Measurements from ENCODE around the gene VPS50.

The VPS50 gene

GRCh38 chr7:93231799-93232672, at the start of gene VPS50:
VPS50 (plus strand) TSS chr7:93232366; CDS start chr7:93232468, 102 bp downstream.
- peak; percentile 97 for DNase-seq

- DNase-seq = no peak
Observed at GRCh38 chr7:93185303-93186027, 46.7 kb upstream of the VPS50 start.

DNA sequence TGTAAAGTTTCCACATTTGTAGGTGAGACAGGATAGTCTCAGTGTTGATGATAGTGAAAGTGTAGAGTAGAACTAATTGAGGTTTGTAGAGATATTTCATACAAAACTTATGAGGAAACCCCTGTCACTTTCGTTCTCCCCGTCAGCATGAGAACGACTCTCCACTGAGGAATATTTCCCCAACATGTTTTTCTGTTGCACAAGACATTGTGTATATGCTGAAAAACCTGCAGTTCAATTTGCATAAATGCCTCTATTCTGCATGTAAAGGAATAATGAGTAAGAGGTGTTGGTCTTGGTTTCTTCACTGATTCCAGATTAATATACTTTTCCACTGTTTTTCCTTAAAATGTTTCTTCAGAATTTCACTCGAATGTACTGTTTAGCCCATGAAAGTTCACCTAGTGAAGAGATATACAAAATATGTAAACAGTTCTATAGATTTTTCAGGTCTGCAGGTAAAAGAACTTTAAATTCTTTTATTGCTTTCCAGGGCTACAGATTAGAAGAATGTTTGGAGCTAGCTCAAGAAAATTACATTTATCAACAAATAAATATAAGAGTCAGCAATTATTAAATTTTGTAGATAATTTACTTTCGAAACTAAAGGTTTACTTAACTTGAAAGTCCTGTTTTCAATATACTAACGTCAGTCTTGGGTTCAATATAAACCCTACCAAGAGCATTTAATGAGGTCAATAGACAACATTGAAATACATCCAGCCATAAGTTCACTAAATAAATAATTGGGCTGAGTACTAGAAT, 43.1 kb upstream of the VPS50 start:
- DNase-seq = no peak

DNA sequence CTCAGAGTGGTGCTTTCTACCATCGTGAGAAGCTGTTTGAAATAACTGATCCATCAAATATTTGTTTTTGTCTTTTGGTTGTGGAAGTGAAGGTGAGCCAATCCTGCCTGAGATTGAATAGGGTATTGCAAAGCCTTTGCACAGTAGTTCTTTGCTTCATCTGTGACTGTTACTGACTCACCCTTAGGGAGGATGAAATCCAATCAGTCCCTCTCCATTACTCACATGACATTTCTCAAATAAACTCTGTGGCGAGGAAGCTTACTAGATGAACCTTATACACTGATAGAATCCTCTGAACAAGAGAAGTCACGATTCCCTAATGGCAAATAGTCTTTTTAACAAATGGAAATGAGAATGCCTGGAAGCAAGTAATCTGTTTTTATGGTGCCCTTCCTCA, 37.8 kb upstream of the VPS50 start:
- no peak for DNase-seq

- DNase-seq = no peak
Observed at GRCh38 chr7:93196336-93196735, 35.8 kb upstream of the VPS50 start.

GRCh38 chr7:93198472-93198871, 33.7 kb upstream of the VPS50 start:
- no peak for DNase-seq

DNA sequence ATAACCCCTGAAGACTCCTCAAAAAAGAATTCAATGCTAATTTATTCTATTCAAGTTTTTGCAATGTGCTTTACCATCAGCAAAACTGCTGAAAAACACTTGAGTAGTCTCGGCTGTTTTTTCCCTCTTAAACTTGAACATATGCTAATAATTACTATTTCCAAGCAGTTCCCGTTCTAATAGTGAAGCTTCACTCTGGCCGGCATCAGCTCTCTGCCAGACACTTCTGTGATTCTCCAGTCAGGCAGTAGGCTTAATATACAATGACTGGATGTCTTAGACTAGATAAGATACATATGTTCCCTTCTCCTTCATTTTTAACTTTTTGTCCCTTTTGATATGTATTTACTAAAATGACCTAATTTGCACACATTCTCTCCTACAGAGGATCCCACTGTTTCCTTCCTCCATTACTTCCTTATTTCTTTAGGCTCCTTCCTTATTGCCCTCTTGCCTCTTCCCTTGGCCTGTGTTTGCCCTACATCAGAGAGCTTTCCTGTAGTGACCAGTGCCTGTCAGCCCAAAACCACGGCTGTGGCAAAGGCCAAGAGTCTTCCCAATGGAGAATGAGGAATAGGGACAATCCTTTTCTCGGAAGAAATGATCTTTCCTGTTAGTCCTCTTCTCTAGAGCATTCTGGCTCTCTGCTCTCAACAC, 29.4 kb upstream of the VPS50 start:
- DNase-seq = no peak

DNA sequence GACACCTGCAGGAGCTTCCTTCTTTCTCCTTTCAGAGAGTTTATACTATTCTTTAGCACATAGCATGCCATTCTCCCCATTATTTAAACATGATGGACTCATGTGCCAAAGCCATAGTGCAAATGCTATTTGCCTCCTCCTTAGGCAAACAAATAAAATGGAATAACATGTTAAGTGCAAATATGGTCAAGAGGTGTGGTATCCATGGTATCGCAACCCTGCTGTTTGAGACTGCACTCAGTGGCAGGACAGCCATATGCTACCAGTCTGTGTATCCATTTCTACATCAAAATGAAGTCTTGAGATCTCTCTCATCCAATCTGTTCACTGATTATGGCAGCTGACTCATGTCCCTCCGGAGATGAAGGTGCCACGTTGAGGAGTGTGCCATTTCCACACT, 28.7 kb upstream of the VPS50 start:
- peak; percentile 49 for DNase-seq

DNA sequence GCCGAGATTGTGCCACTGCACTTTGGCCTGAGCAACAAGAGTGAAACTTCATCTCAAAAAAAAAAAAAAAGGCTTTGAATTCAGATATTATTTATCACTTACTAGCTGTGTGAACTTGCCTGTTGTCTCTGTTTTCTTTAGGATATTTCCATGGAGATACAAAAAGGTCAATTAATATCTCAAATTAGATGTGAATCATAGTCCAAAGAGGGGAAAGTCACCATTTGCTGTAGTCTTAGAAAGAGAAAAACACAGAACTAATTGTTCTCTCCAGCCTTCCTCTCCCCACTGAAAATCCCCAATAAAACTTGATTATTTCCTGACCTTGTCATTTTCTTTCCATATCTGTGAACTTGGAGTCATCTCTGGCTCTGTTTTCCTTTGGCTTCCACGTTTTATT, 27.1 kb upstream of the VPS50 start:
- DNase-seq = no peak

DNA sequence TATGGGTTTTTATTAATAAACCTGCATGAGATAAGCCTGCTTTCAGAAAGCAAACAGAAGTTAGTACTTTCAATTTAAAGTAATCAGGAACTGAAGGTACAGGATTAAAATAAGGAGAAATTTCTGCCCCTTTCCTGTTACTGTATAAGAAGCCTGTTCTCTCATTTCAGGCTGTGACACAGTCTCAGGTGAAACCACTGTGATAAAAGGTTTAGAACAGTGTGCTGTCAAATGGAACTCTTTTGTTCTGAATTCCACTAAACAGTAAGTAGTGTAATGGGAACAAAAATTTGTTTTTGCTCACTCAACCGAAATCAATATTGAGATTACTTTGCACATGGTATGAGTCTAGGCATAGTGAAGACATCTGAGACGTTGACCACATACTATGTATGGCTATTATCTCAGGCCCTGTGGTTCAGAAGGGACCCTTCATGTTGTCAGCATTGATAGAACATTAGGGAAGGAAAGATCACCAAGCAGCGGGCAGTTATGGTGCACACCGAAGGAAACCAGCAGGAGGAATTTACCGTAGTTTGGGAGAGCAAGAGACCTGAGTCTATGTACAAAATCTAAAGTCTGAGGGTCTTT, 20.8 kb upstream of the VPS50 start:
- no peak for DNase-seq

- no peak for DNase-seq
Observed at GRCh38 chr7:93212881-93213280, 19.3 kb upstream of the VPS50 start.

- DNase-seq = no peak
Observed at GRCh38 chr7:93218997-93219827, 13.0 kb upstream of the VPS50 start.

DNA sequence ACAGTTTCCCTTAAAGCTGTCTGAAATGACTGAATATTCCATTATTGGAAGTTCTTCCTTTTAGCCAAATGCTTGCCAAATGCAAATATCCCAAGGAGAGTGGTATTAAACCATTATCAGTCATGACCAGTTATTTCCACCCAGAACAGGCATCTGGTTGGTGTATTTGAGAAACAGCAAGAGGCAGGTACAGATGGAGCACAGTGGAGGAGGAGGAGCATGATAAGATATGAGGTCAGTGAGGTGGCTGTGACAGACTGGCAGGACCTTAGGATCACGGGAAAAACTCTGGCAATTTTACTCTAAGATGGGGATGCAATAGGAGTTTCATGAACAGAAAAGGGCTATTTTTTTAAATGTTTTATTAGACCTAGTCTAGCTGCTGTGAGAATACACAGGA, 12.3 kb upstream of the VPS50 start:
- DNase-seq = no peak

DNA sequence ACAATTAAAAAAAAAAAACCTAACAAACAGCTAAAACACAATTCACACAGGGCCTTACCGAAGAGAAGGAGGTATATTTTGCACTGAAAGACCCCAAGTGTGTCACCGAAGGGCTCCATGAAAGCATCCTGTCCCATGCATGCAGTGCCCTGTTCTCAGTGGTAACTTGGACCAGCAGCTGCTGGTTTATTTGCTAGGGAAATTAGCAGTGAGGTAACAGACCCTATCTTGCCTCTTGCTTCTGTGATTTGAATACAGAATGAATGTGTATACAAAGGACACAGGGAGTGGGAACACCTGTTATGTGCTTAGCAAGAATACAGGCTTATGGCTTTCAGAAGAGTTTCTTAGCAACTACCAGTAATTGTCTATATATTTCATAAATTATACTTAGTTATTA, 5.9 kb upstream of the VPS50 start, which contains the start of gene HEPACAM2:
Gene HEPACAM2, minus strand, starts transcription at position 160 of the 400 bp plus-strand sequence.
- peak; percentile 55 for DNase-seq

DNA sequence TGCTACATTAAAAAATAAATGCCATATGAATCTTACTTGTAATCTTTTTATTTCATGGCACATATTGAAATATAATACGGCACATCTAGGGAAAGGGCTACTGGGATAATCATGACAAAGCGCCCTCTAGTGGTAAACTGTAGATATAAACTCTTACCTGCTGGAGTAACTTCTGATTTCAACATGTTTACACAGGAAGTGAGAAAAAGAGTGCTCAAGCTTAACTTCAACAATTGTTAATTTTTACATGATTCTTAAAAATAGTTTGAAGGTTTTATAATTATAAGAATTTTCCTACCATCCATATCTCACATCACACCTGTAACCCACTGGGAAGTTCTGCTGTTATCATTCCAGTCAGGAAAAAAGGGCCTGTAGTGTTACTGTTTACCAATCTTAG, 3.9 kb upstream of the VPS50 start:
- DNase-seq = peak; percentile 84

DNA sequence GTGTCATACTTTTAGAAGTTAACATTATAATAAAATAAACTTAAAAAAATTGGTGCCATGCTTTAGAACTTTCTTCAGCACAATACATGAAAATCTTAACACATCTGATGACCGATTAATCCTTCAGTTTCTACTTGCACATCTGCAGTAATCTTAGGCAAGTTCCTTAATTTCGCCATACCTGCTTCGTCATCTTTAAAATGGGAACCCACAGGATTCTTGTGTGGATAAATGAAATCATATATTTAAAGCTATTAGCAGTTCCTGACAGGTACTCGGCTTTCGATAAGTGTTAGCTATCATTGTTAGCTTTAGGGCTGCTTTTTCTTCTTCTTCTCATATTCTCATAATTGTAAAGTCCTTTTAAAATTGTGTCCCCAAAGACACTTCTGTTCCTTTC, 907 bp upstream of the VPS50 start:
- DNase-seq = no peak

GRCh38 chr7:93232673-93233018, 480 bp downstream of the VPS50 start:
- no peak for DNase-seq

DNA sequence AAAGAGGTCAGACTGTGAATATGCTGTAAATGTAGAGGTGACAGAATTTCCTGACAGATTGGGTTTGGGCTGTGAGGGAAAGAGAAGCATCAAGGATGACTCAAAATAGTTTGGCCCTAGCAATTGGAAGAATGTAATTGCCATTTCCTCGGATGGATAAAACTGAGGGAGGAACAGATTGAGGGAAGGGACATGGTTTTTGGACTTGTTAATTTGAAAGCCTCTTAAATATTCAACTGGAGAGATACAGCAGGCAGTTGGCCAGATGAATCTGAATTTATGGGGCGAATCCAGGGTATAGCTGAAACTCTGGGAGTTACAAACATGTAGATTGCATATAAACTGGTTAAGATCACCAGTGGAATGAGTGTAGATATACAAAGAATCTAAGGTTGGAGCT, 3.4 kb downstream of the VPS50 start:
- no peak for DNase-seq

DNA sequence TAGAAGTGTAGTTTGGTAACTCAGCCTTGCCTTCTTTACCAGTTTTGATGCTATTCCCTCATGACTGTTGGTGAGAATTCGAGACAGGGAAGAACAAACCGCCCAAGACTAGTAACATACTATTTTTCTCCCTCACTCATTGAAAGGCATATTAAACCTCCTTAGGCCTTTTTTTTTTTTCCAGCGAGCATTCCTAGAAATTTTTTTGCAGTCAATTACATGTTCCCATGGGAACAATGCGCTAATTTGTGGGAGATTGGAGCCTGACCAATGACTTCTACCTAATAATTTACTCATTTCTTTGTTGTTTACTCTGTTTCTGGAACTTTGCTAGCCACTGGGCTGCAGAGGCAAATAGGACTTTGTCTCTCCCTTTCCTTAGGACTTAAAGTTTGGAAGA, 6.0 kb downstream of the VPS50 start:
- DNase-seq = no peak

DNA sequence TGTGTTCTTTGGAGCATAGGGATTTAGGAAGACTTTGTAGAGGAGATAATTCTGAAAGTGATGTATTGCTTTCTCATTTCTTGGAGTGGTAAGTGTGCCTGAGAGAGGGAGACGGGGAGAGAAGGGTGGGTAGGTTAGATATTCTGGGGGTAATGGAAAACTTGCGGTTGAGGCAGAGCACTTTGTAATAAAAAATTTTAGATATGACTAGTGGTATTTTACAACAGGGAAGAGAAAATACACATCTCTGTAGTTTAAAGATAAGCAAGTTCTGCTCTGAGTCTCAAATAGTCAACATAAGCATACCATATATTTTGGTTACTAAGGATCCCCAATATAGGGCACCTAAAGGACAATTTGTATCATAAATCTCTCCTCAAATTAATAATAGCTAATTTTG, 6.6 kb downstream of the VPS50 start:
- no peak for DNase-seq

GRCh38 chr7:93239824-93240223, 7.7 kb downstream of the VPS50 start:
- no peak for DNase-seq

DNA sequence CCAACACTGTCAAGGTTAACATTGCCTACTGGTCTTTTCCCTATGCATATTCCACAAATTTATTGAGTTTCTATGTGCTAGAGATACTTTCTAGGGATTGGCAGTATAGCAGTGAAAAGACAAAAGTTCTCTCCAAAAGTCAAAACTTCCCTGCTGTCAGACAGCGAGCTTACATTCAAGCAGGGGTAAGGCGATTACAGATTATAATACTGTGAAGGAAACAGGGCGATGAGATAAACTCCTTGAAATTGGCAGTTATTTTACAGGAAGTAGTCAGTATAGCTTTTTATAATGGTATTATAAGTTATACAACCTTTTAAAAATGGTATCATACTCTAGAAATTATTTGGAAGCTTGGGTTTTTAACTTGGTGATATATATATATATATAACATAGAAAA, 9.9 kb downstream of the VPS50 start:
- no peak for DNase-seq
